ENCODE data around the gene TACR3.
"Not testable (repeated sequence)": the region's sequence is repeated elsewhere in the genome, so short reads cannot be mapped to it uniquely, and the experiment has no call there.

Gene TACR3, protein sequence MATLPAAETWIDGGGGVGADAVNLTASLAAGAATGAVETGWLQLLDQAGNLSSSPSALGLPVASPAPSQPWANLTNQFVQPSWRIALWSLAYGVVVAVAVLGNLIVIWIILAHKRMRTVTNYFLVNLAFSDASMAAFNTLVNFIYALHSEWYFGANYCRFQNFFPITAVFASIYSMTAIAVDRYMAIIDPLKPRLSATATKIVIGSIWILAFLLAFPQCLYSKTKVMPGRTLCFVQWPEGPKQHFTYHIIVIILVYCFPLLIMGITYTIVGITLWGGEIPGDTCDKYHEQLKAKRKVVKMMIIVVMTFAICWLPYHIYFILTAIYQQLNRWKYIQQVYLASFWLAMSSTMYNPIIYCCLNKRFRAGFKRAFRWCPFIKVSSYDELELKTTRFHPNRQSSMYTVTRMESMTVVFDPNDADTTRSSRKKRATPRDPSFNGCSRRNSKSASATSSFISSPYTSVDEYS

GRCh38 chr4:103719830-103720207 is at the start of gene TACR3:
TSS of gene TACR3 (minus strand) at chr4:103719985. CDS start at chr4:103719675, 310 bp downstream.
- no peaks in the 10 kb centered on the region for H3K36me3 Mint-ChIP-seq (ENCODE audit: low read depth)
- H3K4me3 Mint-ChIP-seq, result peak within 1 kb of the TSS; percentile 76
- peak; percentile 46 for DNase-seq
- H3K4me1 Mint-ChIP-seq, result peaks cover 11% of the 10 kb centered on the region
- H3K27me3 Mint-ChIP-seq (ENCODE audit: low read depth, poor library complexity), result peaks cover 27% of the 10 kb centered on the region
- TF ChIP-seq, protein P1, sequence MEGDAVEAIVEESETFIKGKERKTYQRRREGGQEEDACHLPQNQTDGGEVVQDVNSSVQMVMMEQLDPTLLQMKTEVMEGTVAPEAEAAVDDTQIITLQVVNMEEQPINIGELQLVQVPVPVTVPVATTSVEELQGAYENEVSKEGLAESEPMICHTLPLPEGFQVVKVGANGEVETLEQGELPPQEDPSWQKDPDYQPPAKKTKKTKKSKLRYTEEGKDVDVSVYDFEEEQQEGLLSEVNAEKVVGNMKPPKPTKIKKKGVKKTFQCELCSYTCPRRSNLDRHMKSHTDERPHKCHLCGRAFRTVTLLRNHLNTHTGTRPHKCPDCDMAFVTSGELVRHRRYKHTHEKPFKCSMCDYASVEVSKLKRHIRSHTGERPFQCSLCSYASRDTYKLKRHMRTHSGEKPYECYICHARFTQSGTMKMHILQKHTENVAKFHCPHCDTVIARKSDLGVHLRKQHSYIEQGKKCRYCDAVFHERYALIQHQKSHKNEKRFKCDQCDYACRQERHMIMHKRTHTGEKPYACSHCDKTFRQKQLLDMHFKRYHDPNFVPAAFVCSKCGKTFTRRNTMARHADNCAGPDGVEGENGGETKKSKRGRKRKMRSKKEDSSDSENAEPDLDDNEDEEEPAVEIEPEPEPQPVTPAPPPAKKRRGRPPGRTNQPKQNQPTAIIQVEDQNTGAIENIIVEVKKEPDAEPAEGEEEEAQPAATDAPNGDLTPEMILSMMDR (IDR thresholded peaks at IDR 0.05), result no peak
- no peak within 1 kb of the TSS for H3K27ac Mint-ChIP-seq
- peaks cover 5% of the 10 kb centered on the region for H3K9me3 Mint-ChIP-seq

GRCh38 chr4:103757631-103758030 is 37.8 kb upstream of the TACR3 start:
- Mint-ChIP-seq H3K9me3 (no peaks in the 10 kb centered on the region), H3K4me3 (no peak overlapping the region), H3K27ac (no peak overlapping the region), H3K4me1 (no peaks in the 10 kb centered on the region), H3K36me3 (ENCODE audit: low read depth) (no peaks in the 10 kb centered on the region), H3K27me3 (ENCODE audit: low read depth, poor library complexity) (no peaks in the 10 kb centered on the region)
- no peak for DNase-seq
- TF ChIP-seq, protein P1 (IDR thresholded peaks at IDR 0.05), result no peak

- H3K27me3 Mint-ChIP-seq (ENCODE audit: low read depth, poor library complexity), result no peaks in the 10 kb centered on the region
- TF ChIP-seq, protein P1 (IDR thresholded peaks at IDR 0.05), result no peak
- no peaks in the 10 kb centered on the region for H3K36me3 Mint-ChIP-seq (ENCODE audit: low read depth)
- no peak overlapping the region for H3K27ac Mint-ChIP-seq
- H3K4me3 Mint-ChIP-seq, result no peak overlapping the region
- DNase-seq, result no peak
- no peaks in the 10 kb centered on the region for H3K9me3 Mint-ChIP-seq
- no peaks in the 10 kb centered on the region for H3K4me1 Mint-ChIP-seq
Measured at GRCh38 chr4:103756741-103757140, 37.0 kb upstream of the TACR3 start.

DNA sequence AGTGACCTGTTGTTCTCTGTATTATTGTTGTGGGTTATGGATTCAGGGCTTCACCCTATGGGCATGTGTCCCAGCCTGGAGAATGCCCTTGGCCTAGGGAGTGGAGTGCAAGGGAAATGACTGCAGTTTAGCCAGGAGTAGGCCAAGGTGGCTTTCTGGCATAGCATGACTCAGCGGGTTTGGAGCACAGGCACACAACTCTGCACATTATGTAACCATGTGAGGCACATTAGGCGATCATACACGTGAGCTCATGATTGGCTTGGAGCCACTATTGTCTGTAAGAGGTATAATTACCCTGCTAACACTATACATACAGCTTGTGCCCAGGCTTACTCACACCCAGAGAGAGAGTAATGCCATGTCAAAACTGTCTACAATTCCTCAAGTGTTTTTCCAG is 35.1 kb upstream of the TACR3 start:
- no peaks in the 10 kb centered on the region for H3K9me3 Mint-ChIP-seq

GRCh38 chr4:103753868-103754653 is 34.3 kb upstream of the TACR3 start:
- Mint-ChIP-seq H3K27ac (no peak overlapping the region), H3K4me3 (no peak overlapping the region), H3K36me3 (ENCODE audit: low read depth) (no peaks in the 10 kb centered on the region), H3K9me3 (no peaks in the 10 kb centered on the region), H3K27me3 (ENCODE audit: low read depth, poor library complexity) (no peaks in the 10 kb centered on the region), H3K4me1 (no peaks in the 10 kb centered on the region)
- TF ChIP-seq, protein P1 (IDR thresholded peaks at IDR 0.05), result no peak
- no peak for DNase-seq

More for the DNA sequence above, 35.1 kb upstream of the TACR3 start:
- H3K27ac Mint-ChIP-seq, result peak overlapping the region; percentile 33
- no peaks in the 10 kb centered on the region for H3K4me1 Mint-ChIP-seq
- no peak for DNase-seq
- H3K27me3 Mint-ChIP-seq (ENCODE audit: low read depth, poor library complexity), result no peaks in the 10 kb centered on the region
- H3K36me3 Mint-ChIP-seq (ENCODE audit: low read depth), result no peaks in the 10 kb centered on the region
- no peak overlapping the region for H3K4me3 Mint-ChIP-seq
- TF ChIP-seq, protein P1 (IDR thresholded peaks at IDR 0.05), result no peak

DNA sequence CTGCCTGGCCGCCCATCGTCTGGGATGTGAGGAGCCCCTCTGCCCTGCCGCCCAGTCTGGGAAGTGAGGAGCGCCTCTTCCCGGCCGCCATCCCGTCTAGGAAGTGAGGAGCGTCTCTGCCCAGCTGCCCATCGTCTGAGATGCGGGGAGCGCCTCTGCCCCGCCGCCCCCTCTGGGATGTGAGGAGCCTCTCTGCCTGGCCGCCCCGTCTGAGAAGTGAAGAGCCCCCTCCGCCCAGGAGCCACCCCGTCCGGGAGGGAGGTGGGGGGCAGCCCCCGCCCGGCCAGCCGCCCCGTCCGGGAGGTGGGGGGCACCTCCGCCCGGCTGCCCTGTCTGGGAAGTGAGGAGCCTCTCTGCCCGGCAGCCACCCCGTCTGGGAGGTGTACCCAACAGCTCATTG is 3.4 kb upstream of the TACR3 start:
- not testable (repeated sequence) for H3K9me3 Mint-ChIP-seq; DNase-seq; H3K4me3 Mint-ChIP-seq; H3K27ac Mint-ChIP-seq; H3K36me3 Mint-ChIP-seq (ENCODE audit: low read depth)
- peaks cover 11% of the 10 kb centered on the region for H3K4me1 Mint-ChIP-seq
- H3K27me3 Mint-ChIP-seq (ENCODE audit: low read depth, poor library complexity), result peaks cover 27% of the 10 kb centered on the region
